ENCODE results near the gene ENDOV.
"Not testable (repeated sequence)": the region's sequence is repeated elsewhere in the genome, so short reads cannot be mapped to it uniquely, and the experiment has no call there.

The ENDOV gene

GRCh38 chr17:80388601-80389000 is 26.4 kb upstream of the ENDOV start:
- DNase-seq = no peak

- DNase-seq = no peak
Measured at GRCh38 chr17:80389011-80389995, 25.7 kb upstream of the ENDOV start.

- no peak for DNase-seq
Measured at GRCh38 chr17:80393241-80393890, 21.6 kb upstream of the ENDOV start.

- no peak for DNase-seq
Measured at GRCh38 chr17:80393961-80394360, 21.0 kb upstream of the ENDOV start.

GRCh38 chr17:80394629-80395216 is 20.2 kb upstream of the ENDOV start:
- no peak for DNase-seq

- no peak for DNase-seq
Measured at GRCh38 chr17:80395402-80396151, 19.4 kb upstream of the ENDOV start.

GRCh38 chr17:80396157-80397033 is 18.6 kb upstream of the ENDOV start:
- DNase-seq = no peak

- no peak for DNase-seq
Measured at GRCh38 chr17:80397034-80397387, 18.0 kb upstream of the ENDOV start.

- DNase-seq = no peak
Measured at GRCh38 chr17:80397686-80398085, 17.3 kb upstream of the ENDOV start.

- DNase-seq = not testable (repeated sequence)
Measured at GRCh38 chr17:80401086-80401485, 13.9 kb upstream of the ENDOV start.

- DNase-seq = not testable (repeated sequence)
Measured at GRCh38 chr17:80402102-80402501, 12.9 kb upstream of the ENDOV start.

GRCh38 chr17:80402959-80403358 is 12.0 kb upstream of the ENDOV start:
- DNase-seq = no peak

- no peak for DNase-seq
Measured at GRCh38 chr17:80406146-80406545, 8.8 kb upstream of the ENDOV start.

- DNase-seq = not testable (repeated sequence)
Measured at GRCh38 chr17:80407917-80408316, 7.0 kb upstream of the ENDOV start.

GRCh38 chr17:80408872-80409271 is 6.1 kb upstream of the ENDOV start:
- DNase-seq = no peak

- no peak for DNase-seq
Measured at GRCh38 chr17:80409626-80410025, 5.3 kb upstream of the ENDOV start.

- not testable (repeated sequence) for DNase-seq
Measured at GRCh38 chr17:80410441-80411087, 4.4 kb upstream of the ENDOV start.

GRCh38 chr17:80413771-80414507 is 1.0 kb upstream of the ENDOV start:
- no peak for DNase-seq

- DNase-seq = no peak
Measured at GRCh38 chr17:80414508-80414802, 512 bp upstream of the ENDOV start.

- no peak for DNase-seq
Measured at GRCh38 chr17:80415626-80416137, 715 bp downstream of the ENDOV start.

All from fibroblast of skin of right biceps (primary cell).